Measurements from ENCODE around the gene SPSB4.

DNA sequence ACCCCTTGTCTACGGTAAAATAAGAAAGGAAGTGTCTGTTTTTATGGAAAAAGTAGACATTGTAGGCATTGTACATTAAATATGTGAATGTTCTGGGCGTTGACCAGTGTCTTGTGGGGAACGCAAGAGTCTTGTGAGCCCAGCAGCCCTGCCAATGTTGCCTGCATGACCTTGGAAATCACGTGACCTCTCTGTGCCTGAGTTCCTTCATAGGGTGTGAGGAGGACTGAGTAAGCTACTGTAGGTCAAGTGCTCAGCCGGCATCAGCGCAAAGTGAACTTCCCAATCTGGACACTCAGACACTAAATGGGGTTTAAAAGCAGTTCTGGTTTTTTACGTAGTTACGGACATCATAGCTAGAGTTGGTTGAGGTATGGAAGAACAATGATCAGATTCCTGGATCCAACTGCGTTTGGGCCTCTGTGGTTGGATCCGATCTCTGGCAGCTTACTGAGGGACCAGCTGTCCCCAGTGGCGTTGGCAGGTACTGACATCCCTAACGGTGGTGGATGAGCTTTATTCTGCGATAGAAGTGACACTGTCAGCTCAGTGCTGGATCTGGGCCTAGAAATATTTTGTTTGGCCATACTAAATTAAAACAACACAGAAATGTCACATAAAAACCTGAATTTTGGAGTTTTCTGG, 63.8 kb downstream of the SPSB4 start:
- TF ChIP-seq, protein P1, sequence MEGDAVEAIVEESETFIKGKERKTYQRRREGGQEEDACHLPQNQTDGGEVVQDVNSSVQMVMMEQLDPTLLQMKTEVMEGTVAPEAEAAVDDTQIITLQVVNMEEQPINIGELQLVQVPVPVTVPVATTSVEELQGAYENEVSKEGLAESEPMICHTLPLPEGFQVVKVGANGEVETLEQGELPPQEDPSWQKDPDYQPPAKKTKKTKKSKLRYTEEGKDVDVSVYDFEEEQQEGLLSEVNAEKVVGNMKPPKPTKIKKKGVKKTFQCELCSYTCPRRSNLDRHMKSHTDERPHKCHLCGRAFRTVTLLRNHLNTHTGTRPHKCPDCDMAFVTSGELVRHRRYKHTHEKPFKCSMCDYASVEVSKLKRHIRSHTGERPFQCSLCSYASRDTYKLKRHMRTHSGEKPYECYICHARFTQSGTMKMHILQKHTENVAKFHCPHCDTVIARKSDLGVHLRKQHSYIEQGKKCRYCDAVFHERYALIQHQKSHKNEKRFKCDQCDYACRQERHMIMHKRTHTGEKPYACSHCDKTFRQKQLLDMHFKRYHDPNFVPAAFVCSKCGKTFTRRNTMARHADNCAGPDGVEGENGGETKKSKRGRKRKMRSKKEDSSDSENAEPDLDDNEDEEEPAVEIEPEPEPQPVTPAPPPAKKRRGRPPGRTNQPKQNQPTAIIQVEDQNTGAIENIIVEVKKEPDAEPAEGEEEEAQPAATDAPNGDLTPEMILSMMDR (IDR thresholded peaks at IDR 0.05): peak; percentile 70
- TF ChIP-seq, protein P2, sequence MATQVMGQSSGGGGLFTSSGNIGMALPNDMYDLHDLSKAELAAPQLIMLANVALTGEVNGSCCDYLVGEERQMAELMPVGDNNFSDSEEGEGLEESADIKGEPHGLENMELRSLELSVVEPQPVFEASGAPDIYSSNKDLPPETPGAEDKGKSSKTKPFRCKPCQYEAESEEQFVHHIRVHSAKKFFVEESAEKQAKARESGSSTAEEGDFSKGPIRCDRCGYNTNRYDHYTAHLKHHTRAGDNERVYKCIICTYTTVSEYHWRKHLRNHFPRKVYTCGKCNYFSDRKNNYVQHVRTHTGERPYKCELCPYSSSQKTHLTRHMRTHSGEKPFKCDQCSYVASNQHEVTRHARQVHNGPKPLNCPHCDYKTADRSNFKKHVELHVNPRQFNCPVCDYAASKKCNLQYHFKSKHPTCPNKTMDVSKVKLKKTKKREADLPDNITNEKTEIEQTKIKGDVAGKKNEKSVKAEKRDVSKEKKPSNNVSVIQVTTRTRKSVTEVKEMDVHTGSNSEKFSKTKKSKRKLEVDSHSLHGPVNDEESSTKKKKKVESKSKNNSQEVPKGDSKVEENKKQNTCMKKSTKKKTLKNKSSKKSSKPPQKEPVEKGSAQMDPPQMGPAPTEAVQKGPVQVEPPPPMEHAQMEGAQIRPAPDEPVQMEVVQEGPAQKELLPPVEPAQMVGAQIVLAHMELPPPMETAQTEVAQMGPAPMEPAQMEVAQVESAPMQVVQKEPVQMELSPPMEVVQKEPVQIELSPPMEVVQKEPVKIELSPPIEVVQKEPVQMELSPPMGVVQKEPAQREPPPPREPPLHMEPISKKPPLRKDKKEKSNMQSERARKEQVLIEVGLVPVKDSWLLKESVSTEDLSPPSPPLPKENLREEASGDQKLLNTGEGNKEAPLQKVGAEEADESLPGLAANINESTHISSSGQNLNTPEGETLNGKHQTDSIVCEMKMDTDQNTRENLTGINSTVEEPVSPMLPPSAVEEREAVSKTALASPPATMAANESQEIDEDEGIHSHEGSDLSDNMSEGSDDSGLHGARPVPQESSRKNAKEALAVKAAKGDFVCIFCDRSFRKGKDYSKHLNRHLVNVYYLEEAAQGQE (IDR thresholded peaks at IDR 0.05; ENCODE audit: insufficient read depth in 1 of 2, low read depth in 2 of 2, low read length in 1 of 2): no peak
- no peak for TF ChIP-seq SIN3A (IDR thresholded peaks at IDR 0.05; ENCODE audit: borderline replicate concordance, insufficient read depth, low read depth, low read length)
